ENCODE results near the gene STPG3.

DNA sequence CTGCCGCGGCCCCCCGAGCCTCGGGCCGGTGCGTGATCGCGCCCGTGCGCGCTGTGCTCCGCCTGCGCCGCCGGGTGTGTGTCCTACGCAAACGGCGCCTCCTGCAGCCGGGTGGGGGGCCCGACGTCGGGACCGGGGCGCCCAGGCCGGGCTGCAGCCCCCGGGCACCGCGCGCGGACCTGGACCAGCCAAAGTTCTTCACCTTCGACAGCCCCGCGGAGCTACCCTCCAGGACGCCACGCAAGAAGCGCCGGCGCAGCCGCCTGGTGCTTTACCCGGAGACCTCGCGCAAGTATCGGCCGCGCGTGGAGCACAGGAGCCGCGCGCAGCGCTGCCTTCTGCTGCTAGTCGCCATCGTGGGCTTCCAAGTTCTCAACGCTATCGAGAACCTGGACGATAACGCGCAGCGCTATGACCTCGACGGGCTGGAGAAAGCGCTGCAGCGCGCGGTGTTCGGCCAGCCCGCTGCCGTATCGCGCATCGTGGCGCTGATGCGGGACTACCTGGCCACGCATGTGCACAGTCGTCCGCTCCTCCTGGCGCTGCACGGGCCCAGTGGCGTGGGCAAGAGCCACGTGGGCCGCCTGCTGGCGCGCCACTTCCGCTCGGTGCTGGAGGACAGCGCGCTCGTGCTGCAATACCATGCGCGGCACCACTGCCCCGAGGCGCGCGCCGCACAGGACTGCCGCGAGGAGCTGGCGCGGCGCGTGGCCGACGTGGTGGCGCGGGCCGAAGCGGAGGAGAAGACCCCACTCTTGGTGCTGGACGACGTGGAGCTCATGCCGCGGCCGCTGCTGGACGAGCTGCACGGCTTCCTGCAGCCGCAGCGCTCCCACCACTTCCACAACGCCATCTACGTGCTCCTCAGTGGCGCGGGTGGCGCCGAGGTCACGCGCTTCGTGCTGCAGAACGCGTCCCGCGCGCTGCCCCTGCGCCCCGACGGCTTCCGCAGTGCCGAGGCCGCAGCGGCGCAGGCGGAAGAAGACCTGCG, 27.9 kb downstream of the STPG3 start:
- no peak for TF ChIP-seq POLR2AphosphoS5 (IDR thresholded peaks at IDR 0.05)
- TF ChIP-seq, protein P1, sequence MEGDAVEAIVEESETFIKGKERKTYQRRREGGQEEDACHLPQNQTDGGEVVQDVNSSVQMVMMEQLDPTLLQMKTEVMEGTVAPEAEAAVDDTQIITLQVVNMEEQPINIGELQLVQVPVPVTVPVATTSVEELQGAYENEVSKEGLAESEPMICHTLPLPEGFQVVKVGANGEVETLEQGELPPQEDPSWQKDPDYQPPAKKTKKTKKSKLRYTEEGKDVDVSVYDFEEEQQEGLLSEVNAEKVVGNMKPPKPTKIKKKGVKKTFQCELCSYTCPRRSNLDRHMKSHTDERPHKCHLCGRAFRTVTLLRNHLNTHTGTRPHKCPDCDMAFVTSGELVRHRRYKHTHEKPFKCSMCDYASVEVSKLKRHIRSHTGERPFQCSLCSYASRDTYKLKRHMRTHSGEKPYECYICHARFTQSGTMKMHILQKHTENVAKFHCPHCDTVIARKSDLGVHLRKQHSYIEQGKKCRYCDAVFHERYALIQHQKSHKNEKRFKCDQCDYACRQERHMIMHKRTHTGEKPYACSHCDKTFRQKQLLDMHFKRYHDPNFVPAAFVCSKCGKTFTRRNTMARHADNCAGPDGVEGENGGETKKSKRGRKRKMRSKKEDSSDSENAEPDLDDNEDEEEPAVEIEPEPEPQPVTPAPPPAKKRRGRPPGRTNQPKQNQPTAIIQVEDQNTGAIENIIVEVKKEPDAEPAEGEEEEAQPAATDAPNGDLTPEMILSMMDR (IDR thresholded peaks at IDR 0.05): no peak

Measured in stomach (tissue), 4 donors.